Activated T-cell treated with anti-CD3 and anti-CD28 coated beads, Interleukin-2, amount 50 U/mL, for 72 hours (primary cell): ENCODE data around the gene HMCN2. TPM values are rescaled to one million over a fixed set of nuclear protein-coding genes. Genes with fewer than 3 reads are reported as not detected.

Experiments used
- ATAC-seq, 2 donors: fragments of 150-1000 bp; cut with Tn5 transposase; replicated peaks in 1 of 2; 2 replicates each; pipeline ENCODE4 v1.10.0; 2021; ENCODE audit warnings: moderate library complexity in 2 of 2, mild to moderate bottlenecking in 1 of 2
- DNase-seq, 2 donors: peaks; one replicate each; pipeline ENCODE4 v3.0.0; 2021 to 2022; ENCODE audit warnings: mixed read lengths in 1 of 2
- H3K27ac Mint-ChIP-seq: one replicate; pipeline ENCODE4 v1.8.0; 2022; ENCODE audit warnings: mild to moderate bottlenecking, moderate library complexity, mixed read lengths
- H3K27me3 Mint-ChIP-seq: one replicate; pipeline ENCODE4 v1.8.0; 2022; ENCODE audit warnings: low read depth, mixed read lengths
- H3K36me3 Mint-ChIP-seq, 2 donors: one replicate each; pipeline ENCODE4 v1.8.0; 2022; ENCODE audit warnings: mixed read lengths in 2 of 2, mild to moderate bottlenecking in 1 of 2; ENCODE audit not compliant: insufficient read depth in 2 of 2
- H3K4me1 Mint-ChIP-seq: one replicate; pipeline ENCODE4 v1.8.0; 2022; ENCODE audit warnings: low read depth, mixed read lengths
- H3K4me3 Mint-ChIP-seq, 2 donors: one replicate each; pipeline ENCODE4 v1.8.0; 2022; ENCODE audit warnings: mild to moderate bottlenecking in 2 of 2, mixed read lengths in 2 of 2, moderate library complexity in 2 of 2
- H3K9me3 Mint-ChIP-seq, 2 donors: one replicate each; pipeline ENCODE4 v1.8.0; 2022; ENCODE audit warnings: mixed read lengths in 2 of 2
- total RNA-seq, 2 donors: library from RNA; stranded (reverse); gene quantifications; one replicate each; pipeline ENCODE4 v1.2.3, GENCODE V29; 2022

Gene HMCN2
- total RNA-seq, 2 donors from 2014 or later: 0.12 to 0.17 TPM

- Mint-ChIP-seq H3K9me3 (no peaks in the 10 kb centered on the region), H3K27me3 (no peaks in the 10 kb centered on the region), H3K27ac (no peak overlapping the region), H3K4me1 (no peaks in the 10 kb centered on the region), H3K4me3 (no peak overlapping the region), H3K36me3 (no peaks in the 10 kb centered on the region)
- ATAC-seq (no peak), DNase-seq (no peak)
Observed at GRCh38 chr9:130352081-130352480, 86.5 kb downstream of the HMCN2 start.

GRCh38 chr9:130352586-130353285 is 87.2 kb downstream of the HMCN2 start:
- no peak overlapping the region for H3K27ac Mint-ChIP-seq
- H3K9me3 Mint-ChIP-seq: no peaks in the 10 kb centered on the region
- DNase-seq: no peak
- no peak overlapping the region for H3K4me3 Mint-ChIP-seq
- ATAC-seq: no peak
- no peaks in the 10 kb centered on the region for H3K36me3 Mint-ChIP-seq
- no peaks in the 10 kb centered on the region for H3K27me3 Mint-ChIP-seq
- H3K4me1 Mint-ChIP-seq: no peaks in the 10 kb centered on the region

- DNase-seq: no peak
- no peaks in the 10 kb centered on the region for H3K9me3 Mint-ChIP-seq
Observed at GRCh38 chr9:130354378-130354777, 88.8 kb downstream of the HMCN2 start.

GRCh38 chr9:130354806-130355205 is 89.2 kb downstream of the HMCN2 start:
- no peak for DNase-seq
- Mint-ChIP-seq H3K27ac (no peak overlapping the region), H3K4me1 (no peaks in the 10 kb centered on the region), H3K27me3 (no peaks in the 10 kb centered on the region), H3K9me3 (no peaks in the 10 kb centered on the region), H3K36me3 (no peaks in the 10 kb centered on the region), H3K4me3 (no peak overlapping the region)
- no peak for ATAC-seq

More at GRCh38 chr9:130354378-130354777, 88.8 kb downstream of the HMCN2 start:
- no peaks in the 10 kb centered on the region for H3K4me1 Mint-ChIP-seq
- no peaks in the 10 kb centered on the region for H3K27me3 Mint-ChIP-seq
- no peak overlapping the region for H3K27ac Mint-ChIP-seq
- ATAC-seq: no peak
- H3K4me3 Mint-ChIP-seq: no peak overlapping the region
- H3K36me3 Mint-ChIP-seq: no peaks in the 10 kb centered on the region

GRCh38 chr9:130356033-130356432 is 90.5 kb downstream of the HMCN2 start:
- no peak overlapping the region for H3K4me3 Mint-ChIP-seq
- no peaks in the 10 kb centered on the region for H3K36me3 Mint-ChIP-seq
- DNase-seq: no peak
- H3K27ac Mint-ChIP-seq: no peak overlapping the region
- no peaks in the 10 kb centered on the region for H3K9me3 Mint-ChIP-seq
- no peaks in the 10 kb centered on the region for H3K4me1 Mint-ChIP-seq
- H3K27me3 Mint-ChIP-seq: no peaks in the 10 kb centered on the region
- no peak for ATAC-seq

GRCh38 chr9:130356877-130357584 is 91.5 kb downstream of the HMCN2 start:
- Mint-ChIP-seq H3K36me3 (no peaks in the 10 kb centered on the region), H3K4me3 (no peak overlapping the region), H3K9me3 (no peaks in the 10 kb centered on the region), H3K27me3 (no peaks in the 10 kb centered on the region), H3K27ac (no peak overlapping the region), H3K4me1 (no peaks in the 10 kb centered on the region)
- no peak for ATAC-seq
- no peak for DNase-seq

GRCh38 chr9:130358928-130359327 is 93.4 kb downstream of the HMCN2 start:
- ATAC-seq: no peak
- DNase-seq: no peak
- no peaks in the 10 kb centered on the region for H3K36me3 Mint-ChIP-seq
- no peaks in the 10 kb centered on the region for H3K27me3 Mint-ChIP-seq
- H3K27ac Mint-ChIP-seq: no peak overlapping the region
- no peak overlapping the region for H3K4me3 Mint-ChIP-seq
- no peaks in the 10 kb centered on the region for H3K4me1 Mint-ChIP-seq
- H3K9me3 Mint-ChIP-seq: no peaks in the 10 kb centered on the region

- DNase-seq (no peak), ATAC-seq (no peak)
- Mint-ChIP-seq H3K9me3 (no peaks in the 10 kb centered on the region), H3K36me3 (no peaks in the 10 kb centered on the region), H3K27ac (no peak overlapping the region), H3K27me3 (no peaks in the 10 kb centered on the region), H3K4me1 (no peaks in the 10 kb centered on the region), H3K4me3 (no peak overlapping the region)
Observed at GRCh38 chr9:130359819-130360218, 94.3 kb downstream of the HMCN2 start.

GRCh38 chr9:130360672-130361071 is 95.1 kb downstream of the HMCN2 start:
- H3K4me3 Mint-ChIP-seq: no peak overlapping the region
- no peak for ATAC-seq

GRCh38 chr9:130361873-130362362 is 96.4 kb downstream of the HMCN2 start:
- Mint-ChIP-seq H3K27me3 (peaks cover 3% of the 10 kb centered on the region), H3K36me3 (peaks cover 1 to 3% of the 10 kb centered on the region in 2 donors), H3K9me3 (peaks cover 0 to 3% of the 10 kb centered on the region in 2 donors), H3K4me3 (no peak overlapping the region), H3K27ac (no peak overlapping the region), H3K4me1 (no peaks in the 10 kb centered on the region)
- DNase-seq: no peak
- no peak for ATAC-seq

More at GRCh38 chr9:130360672-130361071, 95.1 kb downstream of the HMCN2 start:
- H3K9me3 Mint-ChIP-seq: no peaks in the 10 kb centered on the region
- no peaks in the 10 kb centered on the region for H3K36me3 Mint-ChIP-seq
- no peak for DNase-seq
- no peak overlapping the region for H3K27ac Mint-ChIP-seq
- H3K27me3 Mint-ChIP-seq: no peaks in the 10 kb centered on the region
- no peaks in the 10 kb centered on the region for H3K4me1 Mint-ChIP-seq

GRCh38 chr9:130362691-130363090 is 97.1 kb downstream of the HMCN2 start:
- ATAC-seq (no peak), DNase-seq (no peak)
- H3K27me3 Mint-ChIP-seq: peaks cover 7% of the 10 kb centered on the region
- H3K9me3 Mint-ChIP-seq: peaks cover 1 to 6% of the 10 kb centered on the region in 2 donors
- no peaks in the 10 kb centered on the region for H3K4me1 Mint-ChIP-seq
- H3K27ac Mint-ChIP-seq: no peak overlapping the region
- no peak overlapping the region for H3K4me3 Mint-ChIP-seq
- peaks cover 4 to 7% of the 10 kb centered on the region in 2 donors for H3K36me3 Mint-ChIP-seq

- no peak overlapping the region for H3K27ac Mint-ChIP-seq
- ATAC-seq (no peak), DNase-seq (no peak)
- H3K4me3 Mint-ChIP-seq: no peak overlapping the region
- peaks cover 9 to 11% of the 10 kb centered on the region in 2 donors for H3K9me3 Mint-ChIP-seq
- H3K27me3 Mint-ChIP-seq: peaks cover 7% of the 10 kb centered on the region
- H3K4me1 Mint-ChIP-seq: peaks cover 12% of the 10 kb centered on the region
- peaks cover 10 to 16% of the 10 kb centered on the region in 2 donors for H3K36me3 Mint-ChIP-seq
Observed at GRCh38 chr9:130363755-130364404, 98.3 kb downstream of the HMCN2 start.

- ATAC-seq (no peak), DNase-seq (no peak)
- Mint-ChIP-seq H3K9me3 (peaks cover 9 to 11% of the 10 kb centered on the region in 2 donors), H3K27ac (no peak overlapping the region), H3K4me1 (peaks cover 12% of the 10 kb centered on the region), H3K4me3 (no peak overlapping the region), H3K27me3 (peaks cover 7% of the 10 kb centered on the region), H3K36me3 (peaks cover 10 to 16% of the 10 kb centered on the region in 2 donors)
Observed at GRCh38 chr9:130364619-130365322, 99.2 kb downstream of the HMCN2 start.
